Measurements from ENCODE around the gene SLC25A18. TPM values are rescaled to one million over a fixed set of nuclear protein-coding genes. Genes with fewer than 3 reads are reported as not detected.

SLC25A18 gene
- total and polyA plus RNA-seq, 2 of the 4 experiments (the other 2 are of a cell fraction) = 0.05 TPM; not detected in 1

- H2AFZ ChIP-seq (replicated peaks; ENCODE audit: low read length, poor library complexity) = no peak overlapping the region
- no peak overlapping the region for H4K5ac ChIP-seq (ENCODE audit: low read depth, low read length)
- H3K18ac ChIP-seq (ENCODE audit: low read depth, low read length) = no peak overlapping the region
- no peak overlapping the region for H3K4me2 ChIP-seq (ENCODE audit: low read depth, low read length)
- TF ChIP-seq RFX5 (IDR thresholded peaks at IDR 0.05; ENCODE audit: low read depth, low read length) (no peak), MXI1 (IDR thresholded peaks at IDR 0.05; ENCODE audit: borderline replicate concordance, low read depth, low read length) (no peak), NFE2L2 (IDR thresholded peaks at IDR 0.05; ENCODE audit: low read depth, low read length) (no peak), MAFK (IDR thresholded peaks at IDR 0.05; ENCODE audit: low read depth, low read length) (no peak), USF2 (IDR thresholded peaks at IDR 0.05; ENCODE audit: low read depth, low read length) (no peak), CTCF (conservative IDR thresholded peaks at IDR 0.05; ENCODE audit: low read depth, low read length) (no peak), SMC3 (IDR thresholded peaks at IDR 0.05; ENCODE audit: low read depth, low read length) (no peak), POLR2A (IDR thresholded peaks at IDR 0.05; ENCODE audit: low read depth, low read length) (no peak)
- H3K56ac ChIP-seq (ENCODE audit: extremely low read depth, insufficient read depth, low read length) = no peak overlapping the region
- H3K27me3 ChIP-seq (ENCODE audit: control insufficient read depth, insufficient read depth, low read length) = peaks cover 14% of the 10 kb centered on the region
- ChIA-PET CTCF (no interaction called here), POLR2A (ENCODE audit: unreplicated experiment) (no interaction called here)
- no peak overlapping the region for H4K91ac ChIP-seq (ENCODE audit: insufficient read depth, low read depth, low read length)
- no peaks in the 10 kb centered on the region for H3K9me3 ChIP-seq (ENCODE audit: control insufficient read depth, insufficient read depth, low read length)
- H4K8ac ChIP-seq (ENCODE audit: low read depth in 2 of 2, low read length in 2 of 2) = no peak overlapping the region
- H3K4ac ChIP-seq (ENCODE audit: low read depth, low read length) = no peak overlapping the region
- no peak for ATAC-seq (ENCODE audit: low read depth)
- no peak overlapping the region for H3K23ac ChIP-seq (ENCODE audit: low read depth, low read length)
- no peak overlapping the region for H2BK5ac ChIP-seq (ENCODE audit: low read depth, low read length, poor library complexity, severe bottlenecking)
- H3K4me1 ChIP-seq (ENCODE audit: control insufficient read depth, insufficient read depth, low read length) = no peaks in the 10 kb centered on the region
- no peaks in the 10 kb centered on the region for H3K36me3 ChIP-seq (ENCODE audit: control insufficient read depth, insufficient read depth, low read length)
- H2BK15ac ChIP-seq (ENCODE audit: low read depth, low read length) = no peak overlapping the region
- H2BK120ac ChIP-seq (ENCODE audit: low read depth, low read length) = no peak overlapping the region
- H2BK20ac ChIP-seq (ENCODE audit: low read depth, low read length) = no peak overlapping the region
- dilution Hi-C loops (cut with HindIII; ENCODE audit: low sequenced_read_pairs, unreplicated experiment) = no loop called here
- no peak overlapping the region for H2AK9ac ChIP-seq (replicated peaks; ENCODE audit: low read depth, low read length, poor library complexity)
- no peak overlapping the region for H3K4me3 ChIP-seq (ENCODE audit: insufficient read depth, low read depth, low read length)
- no TSS peak for BruUV-seq (replicated peaks)
- in situ Hi-C loops (cut with MboI; ENCODE audit: low sequenced_read_pairs) = loop anchor here (25.0 kb wide), 1 partner anchor 507 kb away; no protein-coding TSS in a partner anchor
- H2AK5ac ChIP-seq (ENCODE audit: low read depth, low read length) = no peak overlapping the region
- WGBS, 2 experiments (ENCODE audit: extremely low coverage in 2 of 2, insufficient read length in 1 of 2) = no CpG with 5 or more reads among the region's 4 CpGs
- H3K79me1 ChIP-seq (ENCODE audit: low read depth in 1 of 2, low read length in 2 of 2) = no peaks in the 10 kb centered on the region
- H3K9ac ChIP-seq (ENCODE audit: low read depth, low read length) = no peak overlapping the region
- intact Hi-C loops (cut with micrococcal nuclease) = loop anchor here (5.0 to 10.0 kb wide), 3 partner anchors 187 to 520 kb away; partner anchors contain the start of gene PEX26
- H3K9me1 ChIP-seq (ENCODE audit: insufficient read depth, low read length) = no peaks in the 10 kb centered on the region
- no peak overlapping the region for H3K14ac ChIP-seq (replicated peaks; ENCODE audit: low read depth, low read length)
- no peak overlapping the region for H3K27ac ChIP-seq (ENCODE audit: insufficient read depth, low read length)
- no peak for DNase-seq
- no peaks in the 10 kb centered on the region for H4K20me1 ChIP-seq (ENCODE audit: insufficient read depth, low read length)
Measured at GRCh38 chr22:17554814-17555213, 8.5 kb upstream of the SLC25A18 start.

All from IMR-90 (cell line).